Activated CD4-positive, CD25-positive, alpha-beta regulatory T cell treated with anti-CD3 and anti-CD28 coated beads, Interleukin-2, amount 50 U/mL, for 24 hours (primary cell): Measurements from ENCODE around the gene NUDT16L1.

Experiments
- ATAC-seq, 2 donors: fragments of 150-1000 bp; cut with Tn5 transposase; one replicate each; pipeline ENCODE4 v1.10.0; 2021; ENCODE audit warnings: mild to moderate bottlenecking in 1 of 2, moderate library complexity in 1 of 2

Gene NUDT16L1

DNA sequence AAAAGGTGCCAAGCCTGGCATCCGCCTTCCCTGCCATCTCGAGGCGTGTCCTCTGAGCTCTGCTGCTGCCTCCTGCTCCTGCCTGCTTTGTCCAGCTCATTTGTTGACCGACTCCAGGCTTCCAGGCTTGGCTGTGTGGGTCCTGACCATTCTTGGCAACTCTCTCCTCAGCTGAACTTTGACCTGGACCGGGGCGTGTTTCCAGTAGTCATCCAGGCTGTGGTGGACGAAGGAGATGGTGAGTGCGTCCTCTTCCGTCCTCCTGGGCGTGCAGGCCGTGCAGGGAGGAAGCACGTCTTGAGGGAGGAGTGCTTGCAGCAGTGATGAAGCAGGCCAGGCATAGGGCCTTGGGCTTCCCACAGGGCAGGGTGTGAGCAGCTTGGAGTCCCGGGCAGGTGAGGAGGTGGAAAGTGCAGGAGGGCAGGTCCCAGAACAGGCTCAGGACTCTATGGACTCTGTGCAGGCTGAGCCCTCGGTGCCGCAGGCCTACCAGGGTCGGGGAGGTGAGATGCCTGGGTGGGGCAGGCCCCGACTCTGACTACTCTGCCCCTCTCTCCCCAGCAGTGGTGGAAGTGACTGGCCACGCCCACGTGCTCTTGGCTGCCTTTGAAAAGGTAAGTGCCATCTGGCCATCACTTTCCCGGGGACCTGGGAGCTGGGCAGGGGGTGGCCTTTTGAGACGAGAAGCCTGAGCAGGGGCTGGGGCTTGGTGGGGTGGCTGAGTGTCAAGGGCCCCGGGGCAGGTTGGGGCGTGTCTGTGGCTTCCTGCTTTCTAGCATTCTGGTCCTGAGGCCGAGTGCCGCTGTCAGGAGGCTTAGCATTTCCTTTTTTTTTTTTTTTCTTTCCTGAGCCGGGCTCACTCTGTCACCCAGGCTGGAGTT lies 28.6 kb upstream of the NUDT16L1 start:
- peak; percentile 61 to 71 for ATAC-seq

GRCh38 chr16:4666537-4667202 lies 26.7 kb upstream of the NUDT16L1 start:
- no peak for ATAC-seq

- ATAC-seq, result no peak
Observed at GRCh38 chr16:4667203-4667963, 26.0 kb upstream of the NUDT16L1 start.

- ATAC-seq, result no peak
Observed at GRCh38 chr16:4668313-4668960, 24.9 kb upstream of the NUDT16L1 start.

- ATAC-seq, result no peak
Observed at GRCh38 chr16:4673387-4674046, 19.8 kb upstream of the NUDT16L1 start.

GRCh38 chr16:4674926-4675530 lies 18.3 kb upstream of the NUDT16L1 start:
- ATAC-seq, result no peak

- peak; percentile 77 to 85 for ATAC-seq
Observed at GRCh38 chr16:4675864-4676786, 17.2 kb upstream of the NUDT16L1 start.

- ATAC-seq, result no peak
Observed at GRCh38 chr16:4676831-4677230, 16.5 kb upstream of the NUDT16L1 start.

- no peak for ATAC-seq
Observed at GRCh38 chr16:4677390-4677789, 16.0 kb upstream of the NUDT16L1 start.

- no peak for ATAC-seq
Observed at GRCh38 chr16:4677994-4678393, 15.4 kb upstream of the NUDT16L1 start.

DNA sequence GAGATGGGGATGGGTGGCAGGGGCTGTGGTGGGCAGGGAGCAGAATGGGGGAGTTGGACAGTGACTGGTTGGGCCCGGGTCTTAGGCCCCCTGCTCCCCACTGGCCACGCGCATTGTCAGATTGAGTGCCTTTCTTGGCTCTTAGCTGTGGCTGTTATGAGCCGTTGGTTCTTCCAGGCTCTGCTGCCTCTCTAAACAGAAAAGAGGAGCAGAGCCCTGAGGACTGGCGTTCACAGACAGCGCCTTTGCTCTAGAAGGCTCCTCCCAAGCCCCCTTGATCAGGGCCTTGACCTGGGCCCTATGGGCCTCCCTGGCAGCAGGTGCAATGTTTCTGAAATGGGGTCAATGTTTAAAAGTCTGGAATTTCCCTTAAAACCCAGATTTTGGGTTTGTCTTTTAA lies 14.8 kb upstream of the NUDT16L1 start:
- ATAC-seq, result no peak

DNA sequence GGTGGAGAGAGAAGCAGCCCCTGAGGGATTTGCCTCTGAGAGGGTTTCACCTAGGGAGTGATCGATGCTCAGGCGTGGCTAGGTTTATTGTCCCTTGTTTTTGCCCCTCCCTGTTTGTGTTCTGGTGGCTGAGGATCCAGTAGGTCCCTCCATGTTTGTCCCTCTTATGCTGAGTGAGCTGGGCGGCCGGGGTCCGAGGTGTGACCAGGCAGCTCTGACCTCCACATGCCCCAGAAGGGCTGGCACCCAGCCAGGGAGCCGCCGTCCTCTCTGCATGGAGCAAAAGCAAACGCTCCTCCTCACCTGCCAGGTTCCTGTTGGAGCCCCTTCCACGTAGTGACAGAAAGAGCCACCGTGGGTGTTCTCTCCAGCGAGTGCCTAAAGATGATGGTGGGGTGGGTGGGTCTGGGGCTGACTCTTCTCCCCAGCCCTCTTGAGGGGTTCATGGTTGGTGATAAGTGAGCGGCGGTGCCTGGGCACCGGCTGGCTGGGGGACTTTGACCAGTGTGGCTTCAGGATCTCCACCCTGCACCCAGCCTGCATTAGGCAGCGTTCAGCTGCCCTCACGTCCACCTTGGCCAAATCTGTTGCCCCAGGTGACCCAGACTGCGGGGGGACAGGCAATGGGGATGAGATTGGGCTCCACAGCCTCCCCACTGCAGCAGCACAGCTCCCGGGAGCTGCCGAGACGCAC lies 14.1 kb upstream of the NUDT16L1 start:
- no peak for ATAC-seq

- no peak for ATAC-seq
Observed at GRCh38 chr16:4679850-4680636, 13.3 kb upstream of the NUDT16L1 start.

GRCh38 chr16:4680673-4681470 lies 12.5 kb upstream of the NUDT16L1 start:
- no peak for ATAC-seq

DNA sequence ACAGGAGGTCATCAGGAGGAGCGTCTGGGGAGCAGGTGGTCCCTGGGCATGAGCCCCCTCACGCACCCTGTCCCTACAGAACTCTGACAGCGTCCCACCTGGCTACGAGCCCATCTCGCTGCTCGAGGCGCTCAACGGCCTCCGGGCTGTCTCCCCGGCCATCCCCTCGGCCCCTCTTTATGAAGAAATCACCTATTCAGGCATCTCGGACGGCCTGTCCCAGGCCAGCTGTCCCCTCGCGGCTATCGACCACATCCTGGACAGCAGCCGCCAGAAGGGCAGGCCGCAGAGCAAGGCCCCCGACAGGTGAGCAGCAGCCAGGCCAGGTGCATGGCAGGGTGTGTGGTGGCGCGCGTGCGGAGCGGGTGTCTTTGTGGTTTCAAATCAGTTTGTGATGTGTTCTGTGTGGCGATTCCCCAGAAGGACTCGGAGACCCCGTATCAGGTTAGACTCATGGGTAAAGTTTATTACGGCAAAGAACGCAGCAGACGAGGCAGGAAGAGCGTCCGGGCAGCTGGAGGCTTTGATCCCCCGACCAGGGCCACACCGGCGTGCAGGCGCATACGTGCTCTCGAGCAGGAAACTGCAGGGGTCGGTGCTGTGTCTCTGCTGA lies 11.8 kb upstream of the NUDT16L1 start:
- no peak for ATAC-seq

- no peak for ATAC-seq
Observed at GRCh38 chr16:4682084-4682591, 11.2 kb upstream of the NUDT16L1 start.

GRCh38 chr16:4682616-4683254 lies 10.6 kb upstream of the NUDT16L1 start:
- ATAC-seq, result no peak
